ENCODE results near the gene TSPAN13.

DNA sequence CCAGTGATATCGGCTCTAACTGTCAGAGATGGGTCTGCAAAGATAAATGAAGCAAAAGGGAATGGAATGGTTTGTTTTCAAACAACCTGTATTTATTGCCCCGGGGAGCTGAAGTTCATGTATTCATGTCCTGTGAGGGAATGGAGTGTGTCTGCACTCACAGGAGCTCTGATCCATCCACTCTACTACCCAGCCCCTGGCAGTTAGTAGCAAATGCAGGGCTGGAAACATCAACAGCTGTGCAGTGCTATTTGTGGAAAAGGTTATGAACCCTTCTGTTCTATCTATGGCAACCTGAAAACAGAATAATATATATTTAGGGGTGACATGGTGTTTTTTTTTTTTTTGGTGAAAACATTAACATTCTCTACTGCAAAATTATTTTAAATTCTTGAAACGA lies 41.4 kb downstream of the TSPAN13 start:
- TF ChIP-seq, protein P1, sequence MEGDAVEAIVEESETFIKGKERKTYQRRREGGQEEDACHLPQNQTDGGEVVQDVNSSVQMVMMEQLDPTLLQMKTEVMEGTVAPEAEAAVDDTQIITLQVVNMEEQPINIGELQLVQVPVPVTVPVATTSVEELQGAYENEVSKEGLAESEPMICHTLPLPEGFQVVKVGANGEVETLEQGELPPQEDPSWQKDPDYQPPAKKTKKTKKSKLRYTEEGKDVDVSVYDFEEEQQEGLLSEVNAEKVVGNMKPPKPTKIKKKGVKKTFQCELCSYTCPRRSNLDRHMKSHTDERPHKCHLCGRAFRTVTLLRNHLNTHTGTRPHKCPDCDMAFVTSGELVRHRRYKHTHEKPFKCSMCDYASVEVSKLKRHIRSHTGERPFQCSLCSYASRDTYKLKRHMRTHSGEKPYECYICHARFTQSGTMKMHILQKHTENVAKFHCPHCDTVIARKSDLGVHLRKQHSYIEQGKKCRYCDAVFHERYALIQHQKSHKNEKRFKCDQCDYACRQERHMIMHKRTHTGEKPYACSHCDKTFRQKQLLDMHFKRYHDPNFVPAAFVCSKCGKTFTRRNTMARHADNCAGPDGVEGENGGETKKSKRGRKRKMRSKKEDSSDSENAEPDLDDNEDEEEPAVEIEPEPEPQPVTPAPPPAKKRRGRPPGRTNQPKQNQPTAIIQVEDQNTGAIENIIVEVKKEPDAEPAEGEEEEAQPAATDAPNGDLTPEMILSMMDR (IDR thresholded peaks at IDR 0.05; ENCODE audit: low read depth, low read length): no peak
- TF ChIP-seq, protein P2, sequence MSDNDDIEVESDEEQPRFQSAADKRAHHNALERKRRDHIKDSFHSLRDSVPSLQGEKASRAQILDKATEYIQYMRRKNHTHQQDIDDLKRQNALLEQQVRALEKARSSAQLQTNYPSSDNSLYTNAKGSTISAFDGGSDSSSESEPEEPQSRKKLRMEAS (IDR thresholded peaks at IDR 0.05; ENCODE audit: low read depth, low read length): no peak
- no peak for TF ChIP-seq MYC (IDR thresholded peaks at IDR 0.05; ENCODE audit: low read depth, low read length)

All from NB4 (cell line).